Activated CD4-positive, alpha-beta T cell treated with anti-CD3 and anti-CD28 coated beads, Interleukin-2, Interleukin-6, amounts not matched to agents 100 ng/mL and 50 ng/mL, durations not matched to agents 16 hours and 8 hours (primary cell): ENCODE measurements around the gene TUBGCP5.
A peak's percentile ranks its signal among the peaks of the same experiment; 100 is the strongest.

Experiments used
- DNase-seq: peaks from one replicate; pipeline ENCODE4 v3.0.0-alpha.2; 2020

TUBGCP5 gene

GRCh38 chr15:22973987-22974386, 65.4 kb downstream of the TUBGCP5 start:
- no peak for DNase-seq

GRCh38 chr15:22973286-22973685, 66.1 kb downstream of the TUBGCP5 start:
- DNase-seq = peak; percentile 31

DNA sequence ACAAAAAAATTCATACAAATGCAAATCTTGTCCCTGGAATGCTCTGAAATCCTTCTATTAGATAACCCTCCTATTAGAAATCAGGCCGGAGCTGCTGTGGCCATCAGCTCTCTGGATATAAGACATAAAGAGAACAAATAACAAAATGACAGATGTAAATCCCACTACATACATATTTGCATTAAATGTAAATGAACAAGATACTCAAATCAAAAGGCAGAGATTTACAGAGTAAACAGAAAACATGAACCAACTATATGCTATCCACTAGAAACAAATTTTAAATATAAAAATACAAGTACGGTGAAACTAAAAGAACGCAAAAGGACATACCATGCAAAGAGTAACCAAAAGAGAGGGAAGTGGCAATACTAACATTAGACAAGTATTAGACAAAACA, 69.9 kb downstream of the TUBGCP5 start:
- DNase-seq = no peak

DNA sequence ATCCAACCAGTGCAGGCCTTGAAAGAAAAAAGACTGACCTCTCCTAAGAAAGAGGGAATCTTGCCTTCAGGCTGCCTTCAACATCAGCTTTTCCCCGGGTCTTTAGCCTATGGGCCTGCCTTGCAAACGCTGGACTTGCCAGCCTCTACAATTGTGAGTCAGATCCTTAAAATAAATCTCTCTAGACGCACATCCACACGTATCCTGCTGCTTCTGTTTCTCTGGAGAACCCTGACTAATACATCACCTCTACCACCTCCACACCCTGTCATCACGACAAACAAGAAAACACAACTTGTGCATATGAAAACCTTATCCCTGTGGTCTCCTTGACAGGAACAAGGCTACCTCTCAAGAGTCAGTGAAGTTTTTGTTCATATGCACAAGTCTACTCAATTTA, 71.0 kb downstream of the TUBGCP5 start:
- no peak for DNase-seq

GRCh38 chr15:22967084-22967770, 72.1 kb downstream of the TUBGCP5 start:
- DNase-seq = no peak

DNA sequence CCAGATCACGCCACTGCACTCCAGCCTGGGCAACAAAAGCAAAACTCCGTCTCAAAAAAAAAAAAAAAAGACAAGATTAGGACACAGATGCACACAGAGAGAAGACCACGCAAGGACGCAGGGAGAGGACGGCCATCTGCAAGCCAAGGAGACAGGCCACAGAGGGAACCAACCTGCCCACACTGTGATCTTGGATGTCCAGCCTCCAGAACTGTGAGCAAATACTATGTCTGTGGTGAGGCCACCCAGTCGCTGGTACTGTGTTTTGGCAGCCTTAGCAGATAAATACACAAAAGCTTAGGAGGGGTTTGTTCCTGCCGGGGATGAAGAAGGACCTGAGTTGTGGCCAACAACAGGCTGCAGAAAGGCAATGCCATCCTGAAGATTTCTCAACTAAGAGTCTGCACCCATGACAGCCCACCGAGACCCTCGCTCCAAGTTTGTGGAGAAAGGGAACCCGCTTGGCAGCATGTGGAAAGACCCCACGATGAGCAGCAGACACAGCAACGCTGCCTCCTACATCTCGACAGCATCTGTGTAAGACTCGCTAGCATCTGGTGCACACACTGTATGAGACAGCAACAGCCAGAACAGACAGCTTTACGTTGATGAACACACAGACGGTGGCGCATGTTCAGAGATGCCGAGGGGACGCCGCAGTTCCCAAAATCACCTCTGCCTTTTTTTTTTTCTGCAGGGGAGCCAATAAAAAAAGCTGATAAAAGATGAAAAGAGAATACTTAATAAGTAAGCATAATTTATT, 72.9 kb downstream of the TUBGCP5 start:
- DNase-seq = no peak

GRCh38 chr15:22963641-22964040, 75.7 kb downstream of the TUBGCP5 start:
- no peak for DNase-seq

DNA sequence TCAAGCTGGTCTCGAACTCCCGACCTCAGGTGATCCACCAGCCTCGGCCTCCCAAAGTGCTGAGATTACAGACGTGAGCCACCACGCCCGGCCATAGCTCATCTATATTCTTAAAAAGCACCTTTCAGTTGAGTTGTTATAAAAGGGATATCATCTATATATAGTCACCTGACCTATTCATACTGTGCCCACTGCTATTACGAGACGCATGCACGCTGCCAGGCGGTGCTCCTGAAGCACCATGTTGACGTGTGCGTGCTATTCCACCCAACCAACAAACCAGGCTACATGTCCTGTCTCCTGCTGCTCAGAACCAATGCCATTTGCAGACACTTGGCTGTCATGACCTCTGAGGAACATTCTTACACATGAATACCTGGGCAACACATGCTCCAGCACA, 76.8 kb downstream of the TUBGCP5 start:
- DNase-seq = no peak

GRCh38 chr15:22961762-22962161, 77.6 kb downstream of the TUBGCP5 start:
- no peak for DNase-seq

GRCh38 chr15:22960556-22960955, 78.8 kb downstream of the TUBGCP5 start:
- no peak for DNase-seq

- DNase-seq = no peak
Measured at GRCh38 chr15:22960126-22960525, 79.2 kb downstream of the TUBGCP5 start.

- no peak for DNase-seq
Measured at GRCh38 chr15:22959321-22960101, 79.9 kb downstream of the TUBGCP5 start.

- no peak for DNase-seq
Measured at GRCh38 chr15:22958487-22959280, 80.7 kb downstream of the TUBGCP5 start.

GRCh38 chr15:22956978-22957260, 82.5 kb downstream of the TUBGCP5 start:
- no peak for DNase-seq

- no peak for DNase-seq
Measured at GRCh38 chr15:22956257-22956977, 83.0 kb downstream of the TUBGCP5 start.

- DNase-seq = no peak
Measured at GRCh38 chr15:22955544-22956119, 83.7 kb downstream of the TUBGCP5 start.

- DNase-seq = no peak
Measured at GRCh38 chr15:22954798-22955543, 84.4 kb downstream of the TUBGCP5 start.

- DNase-seq = no peak
Measured at GRCh38 chr15:22954326-22954725, 85.0 kb downstream of the TUBGCP5 start.

DNA sequence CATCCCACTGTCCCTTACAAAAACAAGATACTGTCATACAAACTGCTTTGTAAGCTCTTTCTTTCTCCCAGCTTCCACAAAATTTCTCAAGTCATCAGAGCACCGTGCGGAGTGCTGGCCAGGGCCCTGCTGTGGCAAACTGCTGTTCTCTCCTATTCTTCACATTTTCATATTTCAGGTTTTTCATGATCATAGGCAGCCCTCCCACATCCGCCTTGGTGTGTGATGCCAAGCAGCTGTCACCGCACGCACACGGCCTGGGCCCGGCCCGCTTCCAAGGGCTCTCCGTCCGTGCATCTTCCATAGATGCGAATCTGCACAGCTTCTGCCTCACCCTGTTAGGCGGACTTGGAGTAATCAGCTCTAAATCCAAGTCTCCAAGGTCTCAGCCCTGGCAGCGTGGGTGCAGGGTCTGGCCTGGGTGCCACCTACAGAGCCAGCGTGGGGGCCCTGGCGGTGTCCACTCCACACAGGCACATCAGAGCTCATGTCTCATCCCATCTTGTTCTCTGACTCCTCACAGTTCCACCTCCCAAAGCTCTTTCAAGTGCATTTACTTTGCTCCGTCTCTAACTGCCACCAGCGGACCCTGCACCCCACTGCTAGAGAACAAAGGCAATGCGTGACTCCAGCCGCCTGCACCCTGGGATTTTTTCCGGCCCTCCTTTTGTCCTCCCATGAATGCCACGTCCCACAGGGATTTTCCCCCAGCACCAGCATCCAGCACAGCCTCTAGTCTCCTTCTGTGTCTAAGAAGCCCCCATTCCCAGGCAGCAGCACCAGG, 86.4 kb downstream of the TUBGCP5 start:
- no peak for DNase-seq
